Esophagus muscularis mucosa (tissue), 4 donors: ENCODE measurements around the gene TANGO2. TPM values are rescaled to one million over a fixed set of nuclear protein-coding genes. Genes with fewer than 3 reads are reported as not detected.

ENCODE experiments used
- DNase-seq: peaks from one replicate; pipeline ENCODE4 v3.0.0-alpha.2; 2017; ENCODE audit errors: extremely low spot score
- H3K27ac ChIP-seq, 4 donors: fragments of 200-600 bp; sonication (generic); replicated peaks in 1 of 4; 1 replicate in 3 of 4; 2 replicates in 1 of 4; pipeline ENCODE4 v1.5.1; 2016 to 2019; ENCODE audit warnings: mild to moderate bottlenecking in 1 of 4
- H3K27me3 ChIP-seq, 4 donors: fragments of 200-600 bp; sonication (generic); one replicate each; pipeline versions ENCODE4 v1.5.1 to v1.6.0; 2016 to 2019
- H3K36me3 ChIP-seq, 4 donors: fragments of 200-600 bp; sonication (generic); one replicate each; pipeline ENCODE4 v1.5.1; 2016 to 2019
- H3K4me1 ChIP-seq, 4 donors: fragments of 200-600 bp; sonication (generic); one replicate each; pipeline ENCODE4 v1.5.1; 2016 to 2019
- H3K4me3 ChIP-seq, 4 donors: fragments of 200-600 bp; sonication (generic); 1 replicate in 2 of 4; 2 replicates in 2 of 4; pipeline ENCODE4 v1.5.1; 2016 to 2019; ENCODE audit warnings: mild to moderate bottlenecking in 4 of 4, moderate library complexity in 1 of 4
- H3K9me3 ChIP-seq, 4 donors: fragments of 200-600 bp; sonication (generic); 1 replicate in 3 of 4; 2 replicates in 1 of 4; pipeline ENCODE4 v1.5.1; 2016 to 2019
- EP300 ChIP-seq: sonication (generic); formaldehyde crosslinking; IDR thresholded peaks from one replicate; pipeline ENCODE4 v1.6.1; 2017; ENCODE audit warnings: antibody characterized with exemption
- POLR2A ChIP-seq: fragments of 450-650 bp; IDR thresholded peaks from one replicate; pipeline ENCODE4 v1.6.1; 2017; ENCODE audit warnings: antibody characterized with exemption, moderate library complexity, mild to moderate bottlenecking, low read depth
- POLR2AphosphoS5 ChIP-seq, 2 donors: sonication (generic); formaldehyde crosslinking; IDR thresholded peaks; one replicate each; pipeline ENCODE4 v1.6.1; 2017; ENCODE audit warnings: antibody characterized with exemption in 2 of 2
- WGBS: methylation state at CpG from one replicate; pipeline ENCODE4 v1.1.5; 2018; 5-methylcytosine and 5-hydroxymethylcytosine counted together
- intact Hi-C: fragments of 100-400 bp; cut with DNase I; formaldehyde crosslinking; loops from one replicate; pipeline ENCODE4 v1.15.1; 2023
- total RNA-seq, 4 donors: library from RNA; depleted of rRNA; stranded (reverse); fragments of >200 nt; gene quantifications; one replicate each; pipeline versions ENCODE4 v1.1.0 to v1.2.1, GENCODE V29; 2016
- TF ChIP-seq, protein P1 (sequence below), 3 experiments: fragments of 200-600 bp in 2 of 3; fragments of 450-650 bp in 1 of 3; sonication (generic) in 2 of 3; IDR thresholded peaks; one replicate each; pipeline ENCODE4 v1.5.1; 2017 to 2019; ENCODE audit warnings: antibody characterized with exemption in 3 of 3, mild to moderate bottlenecking in 2 of 3, moderate library complexity in 1 of 3

The TANGO2 gene
- total RNA-seq, 4 donors from 2014 or later: 37.1 to 44.4 (median 42.3) TPM

GRCh38 chr22:20022978-20023613, 2.2 kb downstream of the TANGO2 start:
- Histone ChIP-seq H3K27me3 (no peaks in the 10 kb centered on the region), H3K9me3 (no peaks in the 10 kb centered on the region), H3K4me3 (no peak overlapping the region), H3K36me3 (peaks cover 0 to 11% (median 4%) of the 10 kb centered on the region in 4 donors), H3K27ac (peak overlapping the region in 1 of 4 donors; percentile 78), H3K4me1 (peaks cover 26 to 49% (median 34%) of the 10 kb centered on the region in 4 donors)
- WGBS: 78% methylated on average over 10 of the region's 10 CpGs
- no peak for DNase-seq
- intact Hi-C loops: no loop called here
- TF ChIP-seq, protein P1, sequence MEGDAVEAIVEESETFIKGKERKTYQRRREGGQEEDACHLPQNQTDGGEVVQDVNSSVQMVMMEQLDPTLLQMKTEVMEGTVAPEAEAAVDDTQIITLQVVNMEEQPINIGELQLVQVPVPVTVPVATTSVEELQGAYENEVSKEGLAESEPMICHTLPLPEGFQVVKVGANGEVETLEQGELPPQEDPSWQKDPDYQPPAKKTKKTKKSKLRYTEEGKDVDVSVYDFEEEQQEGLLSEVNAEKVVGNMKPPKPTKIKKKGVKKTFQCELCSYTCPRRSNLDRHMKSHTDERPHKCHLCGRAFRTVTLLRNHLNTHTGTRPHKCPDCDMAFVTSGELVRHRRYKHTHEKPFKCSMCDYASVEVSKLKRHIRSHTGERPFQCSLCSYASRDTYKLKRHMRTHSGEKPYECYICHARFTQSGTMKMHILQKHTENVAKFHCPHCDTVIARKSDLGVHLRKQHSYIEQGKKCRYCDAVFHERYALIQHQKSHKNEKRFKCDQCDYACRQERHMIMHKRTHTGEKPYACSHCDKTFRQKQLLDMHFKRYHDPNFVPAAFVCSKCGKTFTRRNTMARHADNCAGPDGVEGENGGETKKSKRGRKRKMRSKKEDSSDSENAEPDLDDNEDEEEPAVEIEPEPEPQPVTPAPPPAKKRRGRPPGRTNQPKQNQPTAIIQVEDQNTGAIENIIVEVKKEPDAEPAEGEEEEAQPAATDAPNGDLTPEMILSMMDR (IDR thresholded peaks at IDR 0.05): no peak
- TF ChIP-seq POLR2A: no peak
- TF ChIP-seq POLR2AphosphoS5 (IDR thresholded peaks at IDR 0.05): no peak
- no peak for TF ChIP-seq EP300

DNA sequence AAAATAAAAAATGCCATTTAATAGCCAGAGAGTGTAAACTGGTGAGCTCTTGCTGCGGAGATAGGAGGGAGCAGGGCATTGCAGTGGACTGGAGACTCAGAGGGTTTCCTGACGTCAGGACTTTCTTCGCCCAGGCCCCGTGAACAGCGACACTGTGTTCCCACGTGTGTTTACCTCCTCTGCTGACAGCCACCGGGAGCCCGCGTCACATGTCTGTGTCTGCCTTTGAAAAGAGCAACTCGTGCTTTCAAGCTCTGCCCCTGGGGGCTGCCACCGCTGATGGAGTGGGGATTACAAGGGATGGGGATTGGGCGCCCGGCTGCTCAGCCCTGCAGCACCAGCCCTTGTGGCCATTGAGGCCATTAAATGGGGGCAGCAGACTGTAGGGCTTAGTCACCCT, 3.3 kb downstream of the TANGO2 start:
- TF ChIP-seq POLR2A: no peak
- no peak for TF ChIP-seq POLR2AphosphoS5 (IDR thresholded peaks at IDR 0.05)
- no peak for TF ChIP-seq EP300
- TF ChIP-seq, protein P1 (IDR thresholded peaks at IDR 0.05): no peak
- H3K36me3 ChIP-seq: peaks cover 0 to 11% (median 4%) of the 10 kb centered on the region in 4 donors
- DNase-seq: no peak
- H3K4me3 ChIP-seq: no peak overlapping the region
- intact Hi-C loops: no loop called here
- no peaks in the 10 kb centered on the region for H3K27me3 ChIP-seq
- WGBS: 85% methylated on average over 13 of the region's 13 CpGs
- no peak overlapping the region for H3K27ac ChIP-seq
- H3K9me3 ChIP-seq: no peaks in the 10 kb centered on the region
- peaks cover 26 to 60% (median 44%) of the 10 kb centered on the region in 4 donors for H3K4me1 ChIP-seq

GRCh38 chr22:20024650-20025397, 3.9 kb downstream of the TANGO2 start:
- no peak for DNase-seq
- Histone ChIP-seq H3K36me3 (peaks cover 0 to 11% (median 4%) of the 10 kb centered on the region in 4 donors), H3K27me3 (no peaks in the 10 kb centered on the region), H3K9me3 (no peaks in the 10 kb centered on the region), H3K4me3 (no peak overlapping the region), H3K4me1 (peaks cover 26 to 66% (median 46%) of the 10 kb centered on the region in 4 donors), H3K27ac (no peak overlapping the region)
- TF ChIP-seq, protein P1 (IDR thresholded peaks at IDR 0.05): no peak
- TF ChIP-seq POLR2AphosphoS5 (IDR thresholded peaks at IDR 0.05): no peak
- intact Hi-C loops: no loop called here
- WGBS: 95% methylated on average over 14 of the region's 15 CpGs

DNA sequence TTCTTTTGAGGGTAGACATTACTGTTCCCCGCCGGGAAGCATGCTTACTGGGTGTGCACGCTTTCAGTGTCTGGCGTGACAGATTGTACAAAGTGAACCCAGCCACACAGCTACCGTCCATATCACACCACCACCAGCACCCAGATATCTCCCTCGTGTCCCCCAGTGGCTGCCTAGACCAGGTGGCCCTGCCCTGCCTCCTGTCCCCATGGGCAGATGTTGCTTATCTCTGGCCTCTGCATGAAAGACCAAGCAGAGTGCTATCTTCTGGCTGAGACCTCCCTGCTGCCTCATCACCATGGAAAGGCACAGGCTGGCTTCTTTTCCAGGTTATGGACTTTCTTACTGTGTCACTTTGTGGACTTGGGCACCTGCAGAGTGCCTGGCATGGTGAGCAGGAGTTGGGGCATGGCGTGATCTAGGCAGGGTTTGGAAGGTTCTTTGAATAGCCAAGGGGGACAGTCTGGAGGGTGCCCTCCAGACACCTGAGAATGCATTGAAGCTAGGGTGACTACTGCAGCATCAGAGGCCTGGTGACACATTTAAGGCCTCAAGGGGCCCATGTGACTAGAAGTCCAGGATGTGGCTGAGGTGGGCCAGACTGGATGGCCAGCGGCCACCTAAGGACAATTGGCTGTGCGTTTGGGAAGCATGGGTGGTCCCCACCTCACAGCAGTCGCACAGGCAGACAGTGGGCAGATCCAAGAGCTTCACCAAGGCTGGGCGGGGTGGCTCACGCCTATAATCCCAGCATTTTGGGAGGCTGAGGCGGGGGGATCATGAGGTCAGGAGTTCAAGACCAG, 4.7 kb downstream of the TANGO2 start:
- Histone ChIP-seq H3K4me3 (no peak overlapping the region), H3K4me1 (peaks cover 20 to 66% (median 39%) of the 10 kb centered on the region in 4 donors), H3K27me3 (no peaks in the 10 kb centered on the region), H3K9me3 (no peaks in the 10 kb centered on the region), H3K27ac (no peak overlapping the region), H3K36me3 (peaks cover 0 to 11% (median 4%) of the 10 kb centered on the region in 4 donors)
- WGBS: 98% methylated on average over 12 of the region's 13 CpGs
- TF ChIP-seq POLR2A (no peak), EP300 (no peak), POLR2AphosphoS5 (IDR thresholded peaks at IDR 0.05) (no peak)
- TF ChIP-seq, protein P1 (IDR thresholded peaks at IDR 0.05): no peak
- intact Hi-C loops: no loop called here
- DNase-seq: no peak
